Stomach smooth muscle (tissue), 2 donors: ENCODE measurements around the gene CNPY1.

ENCODE experiments used
- H3K27ac ChIP-seq: one replicate; pipeline ENCODE4 v1.7.0; 2013; ENCODE audit warnings: mild to moderate bottlenecking, low read length, inconsistent platforms
- H3K27me3 ChIP-seq, 2 donors: one replicate each; pipeline ENCODE4 v1.7.0; 2013; ENCODE audit warnings: low read length in 2 of 2; ENCODE audit not compliant: insufficient read depth in 2 of 2, control insufficient read depth in 1 of 2
- H3K36me3 ChIP-seq, 2 donors: one replicate each; pipeline ENCODE4 v1.7.0; 2013; ENCODE audit warnings: low read length in 2 of 2; ENCODE audit not compliant: control insufficient read depth in 2 of 2, insufficient read depth in 2 of 2
- H3K4me1 ChIP-seq: one replicate; pipeline ENCODE4 v1.7.0; 2013; ENCODE audit warnings: low read length; ENCODE audit not compliant: control insufficient read depth, insufficient read depth
- H3K4me3 ChIP-seq, 2 donors: one replicate each; pipeline ENCODE4 v1.7.0; 2013; ENCODE audit warnings: low read length in 2 of 2
- H3K9ac ChIP-seq, 2 donors: one replicate each; pipeline ENCODE4 v1.7.0; 2013; ENCODE audit warnings: low read length in 2 of 2, mild to moderate bottlenecking in 1 of 2
- H3K9me3 ChIP-seq, 2 donors: one replicate each; pipeline ENCODE4 v1.7.0; 2013; ENCODE audit warnings: low read length in 2 of 2; ENCODE audit not compliant: control insufficient read depth in 2 of 2
- donor health status: healthy.
- donor health status: Pancreatic carcinoma.

CNPY1 gene

GRCh38 chr7:155510975-155511701, 35.2 kb downstream of the CNPY1 start:
- Histone ChIP-seq H3K9ac (no peak overlapping the region), H3K27me3 (peaks cover 51 to 73% of the 10 kb centered on the region in 2 donors), H3K4me3 (no peak overlapping the region), H3K27ac (no peak overlapping the region), H3K4me1 (peaks cover 2% of the 10 kb centered on the region), H3K36me3 (no peaks in the 10 kb centered on the region), H3K9me3 (peaks cover 0 to 3% of the 10 kb centered on the region in 2 donors)

DNA sequence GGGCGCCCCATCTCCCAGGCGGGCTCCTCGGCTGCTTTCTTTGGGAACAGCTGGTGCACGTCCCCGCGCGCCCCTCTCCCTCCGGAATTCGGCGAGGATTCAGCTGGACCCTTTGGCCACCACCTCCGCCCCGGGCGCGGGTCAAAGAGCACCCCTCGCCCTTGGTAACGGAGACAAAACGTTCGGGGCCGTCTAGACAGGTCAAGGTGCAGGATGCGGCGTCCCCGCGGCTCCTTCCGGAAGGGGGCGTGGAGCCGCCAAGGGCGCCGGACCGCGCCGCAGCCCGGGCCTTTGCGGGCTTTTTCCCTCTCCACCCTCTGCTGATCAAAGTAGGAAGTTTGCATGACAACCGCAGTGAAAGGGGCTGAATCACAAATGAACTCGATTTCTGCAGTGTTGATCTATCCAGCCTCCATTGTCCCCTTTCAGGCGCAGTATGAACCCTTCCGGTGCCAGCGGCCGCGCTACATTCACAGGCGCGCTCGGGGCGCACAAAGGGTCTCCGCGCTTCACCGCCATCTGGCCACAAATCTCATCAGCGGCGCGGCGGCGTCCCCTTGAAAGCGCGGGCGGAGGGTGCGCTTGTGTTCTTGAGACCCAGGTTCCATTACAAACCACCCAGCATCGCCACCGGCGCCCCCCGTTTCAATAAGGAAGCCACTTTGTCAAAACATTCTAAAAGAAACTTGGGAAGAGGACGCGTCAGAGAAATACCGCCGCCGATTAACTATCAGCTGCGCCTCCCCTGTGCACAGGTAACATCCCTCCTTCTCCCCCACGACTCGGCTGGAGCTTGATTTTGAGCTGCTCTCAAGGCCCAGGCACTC, 36.4 kb downstream of the CNPY1 start:
- Histone ChIP-seq H3K27ac (no peak overlapping the region), H3K9ac (no peak overlapping the region), H3K4me3 (no peak overlapping the region), H3K4me1 (peaks cover 2% of the 10 kb centered on the region), H3K27me3 (peaks cover 48 to 83% of the 10 kb centered on the region in 2 donors), H3K9me3 (peaks cover 0 to 3% of the 10 kb centered on the region in 2 donors), H3K36me3 (no peaks in the 10 kb centered on the region)

GRCh38 chr7:155509359-155509724, 37.0 kb downstream of the CNPY1 start:
- H3K4me1 ChIP-seq: peaks cover 2% of the 10 kb centered on the region
- peaks cover 51 to 88% of the 10 kb centered on the region in 2 donors for H3K27me3 ChIP-seq
- no peak overlapping the region for H3K9ac ChIP-seq
- H3K4me3 ChIP-seq: no peak overlapping the region
- H3K27ac ChIP-seq: no peak overlapping the region
- no peaks in the 10 kb centered on the region for H3K36me3 ChIP-seq
- peaks cover 0 to 3% of the 10 kb centered on the region in 2 donors for H3K9me3 ChIP-seq

DNA sequence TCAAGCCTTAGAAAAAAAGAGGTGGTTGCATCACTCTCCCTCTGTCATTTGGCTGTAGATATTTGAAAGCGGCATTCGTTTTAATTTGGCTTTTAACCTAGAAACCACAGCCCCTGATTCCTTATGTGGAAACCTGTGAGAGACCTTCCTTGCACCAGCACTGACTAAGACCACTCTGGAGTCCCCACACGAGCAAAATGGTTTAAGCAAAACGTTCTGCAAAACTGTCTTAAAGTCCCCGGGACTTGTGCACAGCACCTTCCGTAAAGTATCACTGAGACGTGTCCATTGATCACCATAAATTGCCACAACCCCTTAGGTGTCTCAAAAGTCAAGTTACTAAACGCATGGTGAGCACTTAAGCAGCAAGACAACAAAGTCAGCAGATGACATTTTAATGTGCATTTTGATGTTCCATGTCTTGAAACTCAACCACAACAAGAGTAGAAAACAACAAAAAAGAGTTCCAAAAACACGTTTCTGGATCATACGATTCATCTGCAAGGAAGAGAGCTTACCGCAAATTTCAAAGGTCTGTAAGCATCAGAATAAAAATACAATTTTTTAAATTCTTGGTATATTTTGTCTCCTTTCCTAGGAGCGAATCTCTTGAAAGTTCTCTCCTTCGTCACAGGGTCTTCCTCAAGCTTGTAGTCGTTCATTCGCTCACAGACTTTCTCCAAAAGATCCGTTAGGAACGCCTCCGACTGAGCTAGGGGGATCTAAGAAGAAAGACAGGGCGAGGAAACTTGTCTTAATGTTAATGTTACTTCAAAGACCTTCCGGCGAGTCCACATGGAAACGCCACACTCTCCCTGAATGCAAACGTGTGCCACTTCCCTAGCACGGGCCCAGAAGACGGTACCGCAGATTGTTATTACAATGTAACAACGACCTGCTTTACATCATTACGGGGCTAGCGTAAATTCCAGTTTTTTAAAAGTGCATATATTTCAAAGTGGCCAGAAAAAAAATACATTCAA, 37.7 kb downstream of the CNPY1 start:
- peaks cover 0 to 3% of the 10 kb centered on the region in 2 donors for H3K9me3 ChIP-seq
- peaks cover 2% of the 10 kb centered on the region for H3K4me1 ChIP-seq
- no peak overlapping the region for H3K27ac ChIP-seq
- peaks cover 51 to 82% of the 10 kb centered on the region in 2 donors for H3K27me3 ChIP-seq
- no peak overlapping the region for H3K4me3 ChIP-seq
- H3K9ac ChIP-seq: no peak overlapping the region
- no peaks in the 10 kb centered on the region for H3K36me3 ChIP-seq

GRCh38 chr7:155507576-155507975, 38.8 kb downstream of the CNPY1 start:
- H3K36me3 ChIP-seq: no peaks in the 10 kb centered on the region
- no peak overlapping the region for H3K4me3 ChIP-seq
- peaks cover 53 to 86% of the 10 kb centered on the region in 2 donors for H3K27me3 ChIP-seq
- peaks cover 2% of the 10 kb centered on the region for H3K4me1 ChIP-seq
- peaks cover 0 to 3% of the 10 kb centered on the region in 2 donors for H3K9me3 ChIP-seq
- H3K27ac ChIP-seq: no peak overlapping the region
- H3K9ac ChIP-seq: no peak overlapping the region

DNA sequence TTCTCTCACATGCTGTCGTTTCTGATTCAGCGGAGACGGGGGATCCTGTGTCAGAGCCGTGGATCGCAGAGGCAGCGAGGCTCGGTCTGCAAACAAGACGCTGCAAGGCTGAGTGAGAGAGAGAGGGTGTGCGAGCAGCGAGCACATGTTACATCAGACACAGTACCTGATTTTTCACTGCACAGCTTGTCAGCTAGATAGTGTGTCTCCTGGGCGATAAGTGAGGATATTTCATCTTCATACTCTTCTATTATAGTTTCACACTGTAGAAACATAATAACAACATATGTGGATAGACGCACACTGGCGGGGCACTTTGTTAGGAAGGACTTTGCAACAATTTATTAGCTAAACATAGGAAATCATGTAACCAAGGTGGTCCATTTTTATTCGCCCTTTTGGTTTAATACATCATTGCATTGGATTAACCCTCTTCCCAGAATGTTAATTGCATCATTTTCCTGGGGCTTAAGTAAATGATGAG, 39.5 kb downstream of the CNPY1 start:
- Histone ChIP-seq H3K27ac (no peak overlapping the region), H3K4me3 (no peak overlapping the region), H3K4me1 (peaks cover 2% of the 10 kb centered on the region), H3K9me3 (peaks cover 0 to 3% of the 10 kb centered on the region in 2 donors), H3K27me3 (peaks cover 49 to 83% of the 10 kb centered on the region in 2 donors), H3K9ac (no peak overlapping the region), H3K36me3 (no peaks in the 10 kb centered on the region)

GRCh38 chr7:155505422-155505793, 41.0 kb downstream of the CNPY1 start:
- H3K27me3 ChIP-seq: peaks cover 51 to 82% of the 10 kb centered on the region in 2 donors
- H3K4me1 ChIP-seq: peaks cover 2% of the 10 kb centered on the region
- H3K4me3 ChIP-seq: no peak overlapping the region
- H3K27ac ChIP-seq: no peak overlapping the region
- H3K36me3 ChIP-seq: no peaks in the 10 kb centered on the region
- H3K9me3 ChIP-seq: no peaks in the 10 kb centered on the region
- H3K9ac ChIP-seq: no peak overlapping the region

- Histone ChIP-seq H3K27ac (no peak overlapping the region), H3K9ac (no peak overlapping the region), H3K4me3 (no peak overlapping the region), H3K4me1 (no peaks in the 10 kb centered on the region), H3K9me3 (no peaks in the 10 kb centered on the region), H3K27me3 (peaks cover 18 to 19% of the 10 kb centered on the region in 2 donors), H3K36me3 (no peaks in the 10 kb centered on the region)
These were observed 49.0 kb downstream of the CNPY1 start for GRCh38 chr7:155497149-155497901.

DNA sequence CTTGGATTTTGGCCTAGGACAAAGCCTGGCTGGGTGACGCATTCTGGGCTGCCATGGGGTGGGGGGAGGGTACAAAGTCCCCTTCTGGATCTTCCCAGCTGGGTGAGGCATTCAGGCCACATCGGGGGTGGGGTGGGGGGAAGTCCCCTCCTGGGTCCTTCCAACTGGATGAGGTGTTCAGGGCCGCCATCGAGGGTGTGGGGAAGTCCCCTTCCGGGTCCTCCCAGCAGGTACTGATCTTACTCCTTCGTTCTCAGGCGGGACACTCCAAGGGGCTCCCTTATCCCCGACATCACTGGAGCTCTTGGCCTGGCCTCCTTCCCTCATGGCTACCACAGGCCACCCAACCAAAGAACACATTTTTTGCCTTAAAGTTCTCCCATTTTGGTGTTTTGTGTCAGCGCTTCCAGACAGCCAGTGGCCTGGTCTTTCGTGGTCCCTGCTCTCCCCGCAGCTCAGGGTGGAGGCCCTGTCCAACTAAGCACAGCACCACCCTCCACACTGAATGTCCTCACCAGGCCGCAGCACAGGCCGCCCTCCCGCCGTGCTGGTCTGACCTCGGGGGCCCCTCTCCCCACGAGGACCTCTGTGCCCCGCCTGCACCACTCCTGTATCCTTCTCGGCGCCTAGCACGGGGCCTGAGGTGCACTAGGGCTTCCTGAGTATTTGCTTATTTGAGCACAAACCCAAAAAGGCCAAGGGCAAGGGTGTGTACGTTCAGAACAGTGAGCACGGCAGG, 49.9 kb downstream of the CNPY1 start:
- Histone ChIP-seq H3K9me3 (no peaks in the 10 kb centered on the region), H3K27me3 (peaks cover 19 to 20% of the 10 kb centered on the region in 2 donors), H3K4me1 (peaks cover 3% of the 10 kb centered on the region)

More for the DNA sequence above, 49.9 kb downstream of the CNPY1 start:
- Histone ChIP-seq H3K4me3 (no peak overlapping the region), H3K9ac (no peak overlapping the region), H3K36me3 (no peaks in the 10 kb centered on the region), H3K27ac (no peak overlapping the region)
